ENCODE data around the gene EBP. TPM values are rescaled to one million over a fixed set of nuclear protein-coding genes. Genes with fewer than 3 reads are reported as not detected.

EBP gene
- total and polyA plus RNA-seq, 9 of the 15 experiments (the other 6 are each of a cell fraction or from before 2014, with no cell fraction given), result 228 to 987 (median 274) TPM

DNA sequence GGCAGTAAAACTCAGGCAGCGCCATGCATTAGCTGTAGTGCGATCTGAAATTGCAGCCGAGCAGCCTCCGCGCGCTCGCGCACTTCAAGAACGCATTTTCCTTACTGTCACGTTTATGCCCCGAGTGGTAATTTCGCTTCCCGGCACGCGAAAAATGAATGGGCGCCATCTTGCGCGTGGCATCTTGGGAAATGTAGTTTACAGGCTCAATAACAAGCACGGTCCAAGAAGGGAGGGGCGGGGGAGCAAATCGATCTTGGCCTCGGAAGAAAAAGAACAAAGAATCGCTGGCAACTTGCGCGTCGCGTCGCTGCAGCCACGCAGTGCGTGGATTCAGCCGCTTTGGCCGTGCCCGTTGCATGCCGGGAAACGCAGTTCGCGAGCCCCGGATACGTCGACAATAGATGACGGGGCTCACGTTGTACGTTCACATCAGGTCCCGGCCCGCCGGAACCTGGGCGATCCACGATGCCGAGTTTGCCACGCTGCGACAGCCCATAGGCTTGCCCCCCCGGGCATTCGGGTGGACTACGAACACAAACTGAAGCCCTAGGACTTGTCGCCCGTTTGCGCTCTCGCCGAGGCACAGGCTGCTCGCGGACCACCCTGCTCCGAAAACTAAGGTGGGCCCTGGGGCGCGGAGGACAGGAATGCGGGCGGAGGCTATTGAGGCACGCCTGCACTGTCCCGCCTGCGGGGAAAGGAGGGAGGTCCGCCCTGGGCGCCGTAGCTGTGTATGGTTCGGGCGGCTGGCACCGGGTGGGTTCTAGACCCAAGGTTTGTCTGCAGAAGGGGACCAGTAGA, 45.6 kb upstream of the EBP start, which contains the start of gene FTSJ1 (continued):
- TF ChIP-seq, protein P1, sequence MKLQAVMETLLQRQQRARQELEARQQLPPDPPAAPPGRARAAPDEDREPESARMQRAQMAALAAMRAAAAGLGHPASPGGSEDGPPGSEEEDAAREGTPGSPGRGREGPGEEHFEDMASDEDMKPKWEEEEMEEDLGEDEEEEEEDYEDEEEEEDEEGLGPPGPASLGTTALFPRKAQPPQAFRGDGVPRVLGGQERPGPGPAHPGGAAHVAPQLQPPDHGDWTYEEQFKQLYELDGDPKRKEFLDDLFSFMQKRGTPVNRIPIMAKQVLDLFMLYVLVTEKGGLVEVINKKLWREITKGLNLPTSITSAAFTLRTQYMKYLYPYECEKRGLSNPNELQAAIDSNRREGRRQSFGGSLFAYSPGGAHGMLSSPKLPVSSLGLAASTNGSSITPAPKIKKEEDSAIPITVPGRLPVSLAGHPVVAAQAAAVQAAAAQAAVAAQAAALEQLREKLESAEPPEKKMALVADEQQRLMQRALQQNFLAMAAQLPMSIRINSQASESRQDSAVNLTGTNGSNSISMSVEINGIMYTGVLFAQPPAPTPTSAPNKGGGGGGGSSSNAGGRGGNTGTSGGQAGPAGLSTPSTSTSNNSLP (IDR thresholded peaks at IDR 0.05; ENCODE audit: borderline replicate concordance, low read depth, low read length), result no peak
- TF ChIP-seq CREBBP (IDR thresholded peaks at IDR 0.05; ENCODE audit: low read depth, low read length) (no peak), HDAC6 (IDR thresholded peaks at IDR 0.05; ENCODE audit: low read depth, low read length) (no peak), ZNF561 (CRISPR knock-in tag; conservative IDR thresholded peaks at IDR 0.05) (no peak), ZNF24 (IDR thresholded peaks at IDR 0.05) (no peak), MCM2 (IDR thresholded peaks at IDR 0.05; ENCODE audit: low read depth) (no peak), MXI1 (IDR thresholded peaks at IDR 0.05; ENCODE audit: low read depth, low read length) (no peak), ZNF79 (CRISPR knock-in tag; IDR thresholded peaks at IDR 0.05; ENCODE audit: low read depth) (no peak), HSF4 (CRISPR knock-in tag; IDR thresholded peaks at IDR 0.05; ENCODE audit: borderline replicate concordance) (no peak)
- TF ChIP-seq, protein P2, sequence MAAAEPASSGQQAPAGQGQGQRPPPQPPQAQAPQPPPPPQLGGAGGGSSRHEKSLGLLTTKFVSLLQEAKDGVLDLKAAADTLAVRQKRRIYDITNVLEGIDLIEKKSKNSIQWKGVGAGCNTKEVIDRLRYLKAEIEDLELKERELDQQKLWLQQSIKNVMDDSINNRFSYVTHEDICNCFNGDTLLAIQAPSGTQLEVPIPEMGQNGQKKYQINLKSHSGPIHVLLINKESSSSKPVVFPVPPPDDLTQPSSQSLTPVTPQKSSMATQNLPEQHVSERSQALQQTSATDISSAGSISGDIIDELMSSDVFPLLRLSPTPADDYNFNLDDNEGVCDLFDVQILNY (CRISPR knock-in tag; IDR thresholded peaks at IDR 0.05), result no peak
- TF ChIP-seq, protein P3, sequence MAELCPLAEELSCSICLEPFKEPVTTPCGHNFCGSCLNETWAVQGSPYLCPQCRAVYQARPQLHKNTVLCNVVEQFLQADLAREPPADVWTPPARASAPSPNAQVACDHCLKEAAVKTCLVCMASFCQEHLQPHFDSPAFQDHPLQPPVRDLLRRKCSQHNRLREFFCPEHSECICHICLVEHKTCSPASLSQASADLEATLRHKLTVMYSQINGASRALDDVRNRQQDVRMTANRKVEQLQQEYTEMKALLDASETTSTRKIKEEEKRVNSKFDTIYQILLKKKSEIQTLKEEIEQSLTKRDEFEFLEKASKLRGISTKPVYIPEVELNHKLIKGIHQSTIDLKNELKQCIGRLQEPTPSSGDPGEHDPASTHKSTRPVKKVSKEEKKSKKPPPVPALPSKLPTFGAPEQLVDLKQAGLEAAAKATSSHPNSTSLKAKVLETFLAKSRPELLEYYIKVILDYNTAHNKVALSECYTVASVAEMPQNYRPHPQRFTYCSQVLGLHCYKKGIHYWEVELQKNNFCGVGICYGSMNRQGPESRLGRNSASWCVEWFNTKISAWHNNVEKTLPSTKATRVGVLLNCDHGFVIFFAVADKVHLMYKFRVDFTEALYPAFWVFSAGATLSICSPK (IDR thresholded peaks at IDR 0.05; ENCODE audit: borderline replicate concordance), result no peak
- TF ChIP-seq, protein P4, sequence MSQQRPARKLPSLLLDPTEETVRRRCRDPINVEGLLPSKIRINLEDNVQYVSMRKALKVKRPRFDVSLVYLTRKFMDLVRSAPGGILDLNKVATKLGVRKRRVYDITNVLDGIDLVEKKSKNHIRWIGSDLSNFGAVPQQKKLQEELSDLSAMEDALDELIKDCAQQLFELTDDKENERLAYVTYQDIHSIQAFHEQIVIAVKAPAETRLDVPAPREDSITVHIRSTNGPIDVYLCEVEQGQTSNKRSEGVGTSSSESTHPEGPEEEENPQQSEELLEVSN (IDR thresholded peaks at IDR 0.05; ENCODE audit: borderline replicate concordance in 1 of 2, extremely low read depth in 1 of 2, insufficient read depth in 1 of 2, insufficient read length in 1 of 2, low read depth in 1 of 2, low read length in 1 of 2, poor library complexity in 1 of 2, severe bottlenecking in 1 of 2), result peak; percentile 63 to 84
- TF ChIP-seq, protein P5, sequence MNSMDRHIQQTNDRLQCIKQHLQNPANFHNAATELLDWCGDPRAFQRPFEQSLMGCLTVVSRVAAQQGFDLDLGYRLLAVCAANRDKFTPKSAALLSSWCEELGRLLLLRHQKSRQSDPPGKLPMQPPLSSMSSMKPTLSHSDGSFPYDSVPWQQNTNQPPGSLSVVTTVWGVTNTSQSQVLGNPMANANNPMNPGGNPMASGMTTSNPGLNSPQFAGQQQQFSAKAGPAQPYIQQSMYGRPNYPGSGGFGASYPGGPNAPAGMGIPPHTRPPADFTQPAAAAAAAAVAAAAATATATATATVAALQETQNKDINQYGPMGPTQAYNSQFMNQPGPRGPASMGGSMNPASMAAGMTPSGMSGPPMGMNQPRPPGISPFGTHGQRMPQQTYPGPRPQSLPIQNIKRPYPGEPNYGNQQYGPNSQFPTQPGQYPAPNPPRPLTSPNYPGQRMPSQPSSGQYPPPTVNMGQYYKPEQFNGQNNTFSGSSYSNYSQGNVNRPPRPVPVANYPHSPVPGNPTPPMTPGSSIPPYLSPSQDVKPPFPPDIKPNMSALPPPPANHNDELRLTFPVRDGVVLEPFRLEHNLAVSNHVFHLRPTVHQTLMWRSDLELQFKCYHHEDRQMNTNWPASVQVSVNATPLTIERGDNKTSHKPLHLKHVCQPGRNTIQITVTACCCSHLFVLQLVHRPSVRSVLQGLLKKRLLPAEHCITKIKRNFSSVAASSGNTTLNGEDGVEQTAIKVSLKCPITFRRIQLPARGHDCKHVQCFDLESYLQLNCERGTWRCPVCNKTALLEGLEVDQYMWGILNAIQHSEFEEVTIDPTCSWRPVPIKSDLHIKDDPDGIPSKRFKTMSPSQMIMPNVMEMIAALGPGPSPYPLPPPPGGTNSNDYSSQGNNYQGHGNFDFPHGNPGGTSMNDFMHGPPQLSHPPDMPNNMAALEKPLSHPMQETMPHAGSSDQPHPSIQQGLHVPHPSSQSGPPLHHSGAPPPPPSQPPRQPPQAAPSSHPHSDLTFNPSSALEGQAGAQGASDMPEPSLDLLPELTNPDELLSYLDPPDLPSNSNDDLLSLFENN (IDR thresholded peaks at IDR 0.05; ENCODE audit: low read depth in 2 of 2, low read length in 2 of 2), result no peak
- TF ChIP-seq, protein P6, sequence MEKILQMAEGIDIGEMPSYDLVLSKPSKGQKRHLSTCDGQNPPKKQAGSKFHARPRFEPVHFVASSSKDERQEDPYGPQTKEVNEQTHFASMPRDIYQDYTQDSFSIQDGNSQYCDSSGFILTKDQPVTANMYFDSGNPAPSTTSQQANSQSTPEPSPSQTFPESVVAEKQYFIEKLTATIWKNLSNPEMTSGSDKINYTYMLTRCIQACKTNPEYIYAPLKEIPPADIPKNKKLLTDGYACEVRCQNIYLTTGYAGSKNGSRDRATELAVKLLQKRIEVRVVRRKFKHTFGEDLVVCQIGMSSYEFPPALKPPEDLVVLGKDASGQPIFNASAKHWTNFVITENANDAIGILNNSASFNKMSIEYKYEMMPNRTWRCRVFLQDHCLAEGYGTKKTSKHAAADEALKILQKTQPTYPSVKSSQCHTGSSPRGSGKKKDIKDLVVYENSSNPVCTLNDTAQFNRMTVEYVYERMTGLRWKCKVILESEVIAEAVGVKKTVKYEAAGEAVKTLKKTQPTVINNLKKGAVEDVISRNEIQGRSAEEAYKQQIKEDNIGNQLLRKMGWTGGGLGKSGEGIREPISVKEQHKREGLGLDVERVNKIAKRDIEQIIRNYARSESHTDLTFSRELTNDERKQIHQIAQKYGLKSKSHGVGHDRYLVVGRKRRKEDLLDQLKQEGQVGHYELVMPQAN (IDR thresholded peaks at IDR 0.05; ENCODE audit: borderline replicate concordance), result peak; percentile 83
